ENCODE measurements around the gene APOL3. TPM values are rescaled to one million over a fixed set of nuclear protein-coding genes. Genes with fewer than 3 reads are reported as not detected.

Gene APOL3
- total and polyA plus RNA-seq, 10 of the 15 experiments (the other 5 are each of a cell fraction or from before 2014, with no cell fraction given), result 6.9 to 66.8 (median 48.5) TPM

DNA sequence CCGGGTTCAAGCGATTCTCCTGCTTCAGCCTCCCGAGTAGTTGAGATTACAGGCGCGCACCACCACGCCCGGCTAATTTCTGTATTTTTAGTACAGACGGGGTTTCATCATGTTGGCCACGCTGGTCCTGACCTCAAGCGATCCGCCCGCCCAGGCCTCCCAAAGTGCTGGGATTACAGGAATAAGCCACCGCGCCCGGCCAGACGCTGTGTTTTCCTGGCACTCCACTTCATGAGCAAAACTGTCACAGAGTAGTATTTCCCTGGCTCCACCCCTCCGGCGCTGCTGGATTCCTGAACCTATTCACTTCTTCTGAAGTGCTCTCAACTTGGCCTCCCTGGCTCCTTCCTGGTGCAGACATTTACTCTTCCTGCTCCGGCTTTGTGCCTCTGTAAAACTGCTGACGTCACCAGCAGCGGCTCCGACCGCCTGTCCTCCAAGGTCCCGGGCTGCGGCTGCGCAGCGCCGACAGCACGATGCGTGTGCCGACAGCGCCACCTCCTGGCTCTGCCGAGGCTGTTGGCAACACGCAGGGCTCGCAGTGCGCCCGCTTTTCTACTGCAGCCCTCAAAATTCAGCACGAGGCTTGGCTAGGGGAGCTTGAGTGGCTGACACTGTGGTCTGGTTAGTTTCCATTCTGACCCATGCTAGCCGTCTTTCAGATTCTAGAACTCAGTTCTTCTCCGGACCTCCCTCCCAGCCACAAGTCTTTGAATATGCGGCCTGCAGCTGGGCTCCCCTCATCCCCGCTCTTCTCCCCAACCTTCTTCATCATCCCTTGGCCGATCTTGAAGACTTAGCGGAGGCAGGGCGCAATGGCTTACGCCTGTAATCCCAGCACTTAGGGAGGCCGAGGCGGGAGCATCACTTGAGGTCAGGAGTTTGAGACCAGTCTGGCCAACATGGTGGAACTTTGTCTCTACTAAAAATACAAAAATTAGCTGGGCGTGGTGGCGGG, 36.6 kb downstream of the APOL3 start (continued):
- TF ChIP-seq CUX1 (IDR thresholded peaks at IDR 0.05; ENCODE audit: insufficient replicate concordance, low read depth, low read length) (no peak), ZNF217 (IDR thresholded peaks at IDR 0.05) (no peak), STAT1 (conservative IDR thresholded peaks at IDR 0.05) (no peak), PBX3 (IDR thresholded peaks at IDR 0.05; ENCODE audit: insufficient replicate concordance, low read depth, low read length) (no peak), SIN3A (IDR thresholded peaks at IDR 0.05; ENCODE audit: low read depth, low read length) (no peak), IRF5 (IDR thresholded peaks at IDR 0.05; ENCODE audit: borderline replicate concordance) (no peak), FOXK2 (IDR thresholded peaks at IDR 0.05) (no peak), USF1 (IDR thresholded peaks at IDR 0.05; ENCODE audit: borderline replicate concordance, extremely low read length, insufficient read depth, low read depth, low read length) (no peak), HDGF (IDR thresholded peaks at IDR 0.05) (no peak), SREBF2 (IDR thresholded peaks at IDR 0.05; ENCODE audit: low read length) (0 out of 2 replicates have a peak, but pooled peaks have one; percentile 30), BHLHE40 (IDR thresholded peaks at IDR 0.05; ENCODE audit: borderline replicate concordance in 1 of 2, low read depth in 2 of 2, low read length in 1 of 2) (peak; percentile 70 to 72; a peak in 3 of 4 replicates)
- TF ChIP-seq, protein P1, sequence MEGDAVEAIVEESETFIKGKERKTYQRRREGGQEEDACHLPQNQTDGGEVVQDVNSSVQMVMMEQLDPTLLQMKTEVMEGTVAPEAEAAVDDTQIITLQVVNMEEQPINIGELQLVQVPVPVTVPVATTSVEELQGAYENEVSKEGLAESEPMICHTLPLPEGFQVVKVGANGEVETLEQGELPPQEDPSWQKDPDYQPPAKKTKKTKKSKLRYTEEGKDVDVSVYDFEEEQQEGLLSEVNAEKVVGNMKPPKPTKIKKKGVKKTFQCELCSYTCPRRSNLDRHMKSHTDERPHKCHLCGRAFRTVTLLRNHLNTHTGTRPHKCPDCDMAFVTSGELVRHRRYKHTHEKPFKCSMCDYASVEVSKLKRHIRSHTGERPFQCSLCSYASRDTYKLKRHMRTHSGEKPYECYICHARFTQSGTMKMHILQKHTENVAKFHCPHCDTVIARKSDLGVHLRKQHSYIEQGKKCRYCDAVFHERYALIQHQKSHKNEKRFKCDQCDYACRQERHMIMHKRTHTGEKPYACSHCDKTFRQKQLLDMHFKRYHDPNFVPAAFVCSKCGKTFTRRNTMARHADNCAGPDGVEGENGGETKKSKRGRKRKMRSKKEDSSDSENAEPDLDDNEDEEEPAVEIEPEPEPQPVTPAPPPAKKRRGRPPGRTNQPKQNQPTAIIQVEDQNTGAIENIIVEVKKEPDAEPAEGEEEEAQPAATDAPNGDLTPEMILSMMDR (IDR thresholded peaks at IDR 0.05 in 2 of 3, conservative IDR thresholded peaks at IDR 0.05 in 1 of 3; ENCODE audit: control insufficient read depth in 2 of 3, extremely low read depth in 1 of 3, insufficient read depth in 1 of 3, low read depth in 3 of 3, low read length in 3 of 3), result peak; percentile 98 to 99 (median 99); a peak in 5 of 6 replicates
- TF ChIP-seq, protein P2, sequence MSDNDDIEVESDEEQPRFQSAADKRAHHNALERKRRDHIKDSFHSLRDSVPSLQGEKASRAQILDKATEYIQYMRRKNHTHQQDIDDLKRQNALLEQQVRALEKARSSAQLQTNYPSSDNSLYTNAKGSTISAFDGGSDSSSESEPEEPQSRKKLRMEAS (IDR thresholded peaks at IDR 0.05; ENCODE audit: low read depth, low read length), result peak; percentile 84
- TF ChIP-seq, protein P3, sequence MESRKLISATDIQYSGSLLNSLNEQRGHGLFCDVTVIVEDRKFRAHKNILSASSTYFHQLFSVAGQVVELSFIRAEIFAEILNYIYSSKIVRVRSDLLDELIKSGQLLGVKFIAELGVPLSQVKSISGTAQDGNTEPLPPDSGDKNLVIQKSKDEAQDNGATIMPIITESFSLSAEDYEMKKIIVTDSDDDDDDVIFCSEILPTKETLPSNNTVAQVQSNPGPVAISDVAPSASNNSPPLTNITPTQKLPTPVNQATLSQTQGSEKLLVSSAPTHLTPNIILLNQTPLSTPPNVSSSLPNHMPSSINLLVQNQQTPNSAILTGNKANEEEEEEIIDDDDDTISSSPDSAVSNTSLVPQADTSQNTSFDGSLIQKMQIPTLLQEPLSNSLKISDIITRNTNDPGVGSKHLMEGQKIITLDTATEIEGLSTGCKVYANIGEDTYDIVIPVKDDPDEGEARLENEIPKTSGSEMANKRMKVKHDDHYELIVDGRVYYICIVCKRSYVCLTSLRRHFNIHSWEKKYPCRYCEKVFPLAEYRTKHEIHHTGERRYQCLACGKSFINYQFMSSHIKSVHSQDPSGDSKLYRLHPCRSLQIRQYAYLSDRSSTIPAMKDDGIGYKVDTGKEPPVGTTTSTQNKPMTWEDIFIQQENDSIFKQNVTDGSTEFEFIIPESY (IDR thresholded peaks at IDR 0.05), result no peak
